ENCODE measurements around the gene NUDT1.

The NUDT1 gene

GRCh38 chr7:2197436-2198155 lies 44.4 kb upstream of the NUDT1 start:
- TF ChIP-seq ARNT (IDR thresholded peaks at IDR 0.05), result no peak
- TF ChIP-seq, protein P1, sequence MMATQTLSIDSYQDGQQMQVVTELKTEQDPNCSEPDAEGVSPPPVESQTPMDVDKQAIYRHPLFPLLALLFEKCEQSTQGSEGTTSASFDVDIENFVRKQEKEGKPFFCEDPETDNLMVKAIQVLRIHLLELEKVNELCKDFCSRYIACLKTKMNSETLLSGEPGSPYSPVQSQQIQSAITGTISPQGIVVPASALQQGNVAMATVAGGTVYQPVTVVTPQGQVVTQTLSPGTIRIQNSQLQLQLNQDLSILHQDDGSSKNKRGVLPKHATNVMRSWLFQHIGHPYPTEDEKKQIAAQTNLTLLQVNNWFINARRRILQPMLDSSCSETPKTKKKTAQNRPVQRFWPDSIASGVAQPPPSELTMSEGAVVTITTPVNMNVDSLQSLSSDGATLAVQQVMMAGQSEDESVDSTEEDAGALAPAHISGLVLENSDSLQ (IDR thresholded peaks at IDR 0.05), result no peak
- no peak for TF ChIP-seq SP1 (IDR thresholded peaks at IDR 0.05)
- no peak for TF ChIP-seq LEF1 (IDR thresholded peaks at IDR 0.05; ENCODE audit: borderline replicate concordance)
- TF ChIP-seq L3MBTL2 (conservative IDR thresholded peaks at IDR 0.05), result no peak
- TF ChIP-seq SUZ12 (IDR thresholded peaks at IDR 0.05), result no peak
- no peak for TF ChIP-seq HDGF (IDR thresholded peaks at IDR 0.05; ENCODE audit: borderline replicate concordance)
- no peak for TF ChIP-seq FOXK2 (IDR thresholded peaks at IDR 0.05)
- TF ChIP-seq FOXM1 (IDR thresholded peaks at IDR 0.05; ENCODE audit: borderline replicate concordance), result no peak
- TF ChIP-seq NFRKB (IDR thresholded peaks at IDR 0.05), result no peak
- no peak for TF ChIP-seq CTBP1 (IDR thresholded peaks at IDR 0.05; ENCODE audit: borderline replicate concordance)
- no peak for TF ChIP-seq FOXA1 (IDR thresholded peaks at IDR 0.05)
- ChIA-PET CTCF (no interaction called here), POLR2A (no interaction called here)
- no peak for DNase-seq (ENCODE audit: extremely low spot score)

DNA sequence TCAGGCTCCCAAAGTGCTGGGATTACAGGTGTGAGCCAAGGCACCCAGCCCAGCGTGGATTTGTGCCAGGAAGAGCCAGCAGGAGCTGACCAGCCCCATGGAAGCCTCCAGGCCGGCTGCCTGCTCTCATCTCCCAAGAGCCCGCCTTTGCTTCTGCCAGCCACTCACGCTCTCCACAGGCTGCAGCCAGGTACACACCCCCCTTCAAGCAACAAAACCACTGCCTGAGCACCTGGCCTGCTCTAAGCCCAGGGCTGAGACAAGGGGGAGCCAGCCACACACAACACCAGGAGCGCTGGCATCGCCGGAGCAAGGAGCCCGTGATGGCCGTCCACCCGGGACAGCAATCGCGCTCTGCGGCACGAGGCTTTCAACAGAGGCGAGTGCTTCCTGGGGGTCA lies 43.8 kb upstream of the NUDT1 start:
- ChIA-PET POLR2A (no interaction called here), CTCF (no interaction called here)
- no peak for DNase-seq (ENCODE audit: extremely low spot score)
- TF ChIP-seq SUZ12 (IDR thresholded peaks at IDR 0.05) (no peak), NFRKB (IDR thresholded peaks at IDR 0.05) (no peak), SP1 (IDR thresholded peaks at IDR 0.05) (no peak), FOXA1 (IDR thresholded peaks at IDR 0.05) (no peak), CTBP1 (IDR thresholded peaks at IDR 0.05; ENCODE audit: borderline replicate concordance) (no peak), BHLHE40 (IDR thresholded peaks at IDR 0.05; ENCODE audit: borderline replicate concordance) (no peak), LEF1 (IDR thresholded peaks at IDR 0.05; ENCODE audit: borderline replicate concordance) (no peak), HDGF (IDR thresholded peaks at IDR 0.05; ENCODE audit: borderline replicate concordance) (no peak)
- TF ChIP-seq, protein P1 (IDR thresholded peaks at IDR 0.05), result no peak

DNA sequence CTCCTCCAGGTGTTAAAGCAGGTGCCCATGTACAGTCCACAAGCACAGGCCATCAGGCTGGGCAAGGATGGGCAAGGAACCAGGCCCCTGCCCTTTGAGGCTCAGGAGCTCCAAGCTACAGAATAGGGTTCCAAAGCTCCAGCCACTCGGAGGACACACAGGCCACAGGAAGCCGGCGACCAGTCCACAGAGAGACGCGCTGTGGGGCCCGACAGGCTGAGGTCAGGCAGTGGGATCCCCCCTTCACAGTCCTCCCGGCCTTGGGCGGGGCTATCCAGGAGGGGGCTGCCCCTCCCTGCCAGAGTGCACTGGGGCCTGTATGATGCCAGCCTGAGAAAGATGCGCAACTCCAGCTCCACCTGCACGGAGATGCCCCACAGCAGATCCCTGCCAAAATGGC lies 43.3 kb upstream of the NUDT1 start:
- ChIA-PET POLR2A (no interaction called here), CTCF (no interaction called here)
- no peak for DNase-seq (ENCODE audit: extremely low spot score)
- TF ChIP-seq HDGF (IDR thresholded peaks at IDR 0.05; ENCODE audit: borderline replicate concordance) (no peak), ZNF384 (IDR thresholded peaks at IDR 0.05) (no peak), L3MBTL2 (conservative IDR thresholded peaks at IDR 0.05) (no peak), SUZ12 (IDR thresholded peaks at IDR 0.05) (no peak), LEF1 (IDR thresholded peaks at IDR 0.05; ENCODE audit: borderline replicate concordance) (no peak), FOXK2 (IDR thresholded peaks at IDR 0.05) (no peak), FOXA1 (IDR thresholded peaks at IDR 0.05) (no peak), ARNT (IDR thresholded peaks at IDR 0.05) (no peak), FOXM1 (IDR thresholded peaks at IDR 0.05; ENCODE audit: borderline replicate concordance) (no peak), ELF4 (IDR thresholded peaks at IDR 0.05) (no peak), TARDBP (IDR thresholded peaks at IDR 0.05) (no peak), CTBP1 (IDR thresholded peaks at IDR 0.05; ENCODE audit: borderline replicate concordance) (no peak), NFRKB (IDR thresholded peaks at IDR 0.05) (no peak), SP1 (IDR thresholded peaks at IDR 0.05) (no peak), BHLHE40 (IDR thresholded peaks at IDR 0.05; ENCODE audit: borderline replicate concordance) (no peak)
- TF ChIP-seq, protein P1 (IDR thresholded peaks at IDR 0.05), result no peak

- ChIA-PET CTCF (no interaction called here), POLR2A (no interaction called here)
- no peak for DNase-seq (ENCODE audit: extremely low spot score)
- TF ChIP-seq TARDBP (IDR thresholded peaks at IDR 0.05) (no peak), HDGF (IDR thresholded peaks at IDR 0.05; ENCODE audit: borderline replicate concordance) (no peak), CTBP1 (IDR thresholded peaks at IDR 0.05; ENCODE audit: borderline replicate concordance) (no peak), SP1 (IDR thresholded peaks at IDR 0.05) (no peak), LEF1 (IDR thresholded peaks at IDR 0.05; ENCODE audit: borderline replicate concordance) (no peak), FOXK2 (IDR thresholded peaks at IDR 0.05) (no peak), ARNT (IDR thresholded peaks at IDR 0.05) (no peak)
Measured at GRCh38 chr7:2199528-2199927, 42.5 kb upstream of the NUDT1 start.

- DNase-seq (ENCODE audit: extremely low spot score), result no peak
- TF ChIP-seq NFRKB (IDR thresholded peaks at IDR 0.05) (no peak), CTBP1 (IDR thresholded peaks at IDR 0.05; ENCODE audit: borderline replicate concordance) (no peak), FOXA1 (IDR thresholded peaks at IDR 0.05) (no peak), ARNT (IDR thresholded peaks at IDR 0.05) (no peak), SUZ12 (IDR thresholded peaks at IDR 0.05) (no peak)
- TF ChIP-seq, protein P1 (IDR thresholded peaks at IDR 0.05), result no peak
- ChIA-PET POLR2A (no interaction called here), CTCF (no interaction called here)
Measured at GRCh38 chr7:2199956-2200583, 42.0 kb upstream of the NUDT1 start.

DNA sequence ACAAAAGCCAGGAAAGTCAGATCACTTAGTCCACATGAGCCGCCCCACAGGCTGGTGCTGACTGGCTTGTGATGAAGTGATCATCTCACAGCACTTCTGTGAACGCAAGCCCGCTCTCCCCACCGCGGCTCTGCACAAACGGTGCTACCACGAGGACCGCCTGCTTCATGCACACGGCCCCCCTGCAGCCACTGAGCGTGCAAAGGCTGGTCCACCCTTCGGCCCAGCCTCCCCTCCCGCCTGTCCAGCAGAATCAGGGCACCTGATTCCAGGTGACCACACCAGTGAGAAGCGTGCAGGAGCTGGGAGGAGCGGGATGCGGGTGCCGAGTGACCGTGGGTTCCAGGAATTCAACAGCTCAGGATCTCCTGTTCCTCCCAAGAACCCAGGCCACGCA lies 41.4 kb upstream of the NUDT1 start:
- ChIA-PET CTCF (no interaction called here), POLR2A (no interaction called here)
- TF ChIP-seq FOXM1 (IDR thresholded peaks at IDR 0.05; ENCODE audit: borderline replicate concordance), result no peak
- no peak for TF ChIP-seq LEF1 (IDR thresholded peaks at IDR 0.05; ENCODE audit: borderline replicate concordance)
- TF ChIP-seq ARNT (IDR thresholded peaks at IDR 0.05), result no peak
- no peak for TF ChIP-seq ZNF384 (IDR thresholded peaks at IDR 0.05)
- TF ChIP-seq, protein P1 (IDR thresholded peaks at IDR 0.05), result no peak
- TF ChIP-seq FOXK2 (IDR thresholded peaks at IDR 0.05), result no peak
- TF ChIP-seq BHLHE40 (IDR thresholded peaks at IDR 0.05; ENCODE audit: borderline replicate concordance), result no peak
- TF ChIP-seq L3MBTL2 (conservative IDR thresholded peaks at IDR 0.05), result no peak
- TF ChIP-seq CTBP1 (IDR thresholded peaks at IDR 0.05; ENCODE audit: borderline replicate concordance), result no peak
- TF ChIP-seq FOXA1 (IDR thresholded peaks at IDR 0.05), result no peak
- no peak for DNase-seq (ENCODE audit: extremely low spot score)

All from HEK293T (cell line).